Measurements from ENCODE around the gene PIM2. TPM values are rescaled to one million over a fixed set of nuclear protein-coding genes. Genes with fewer than 3 reads are reported as not detected.

PIM2 gene
- total and polyA plus RNA-seq, 9 of the 15 experiments (the other 6 are each of a cell fraction or from before 2014, with no cell fraction given) = 67.6 to 191 (median 108) TPM

GRCh38 chrX:48911412-48912182 lies 7.2 kb downstream of the PIM2 start, which contains the start of gene SLC35A2 (continued):
- TF ChIP-seq MITF (IDR thresholded peaks at IDR 0.05) = no peak
- TF ChIP-seq PRMT5 (CRISPR knock-in tag; IDR thresholded peaks at IDR 0.05) = no peak
- peak; percentile 92; the same call in 1 of the 2 replicates for TF ChIP-seq ZFPM2 (CRISPR knock-in tag; IDR thresholded peaks at IDR 0.05)
- peak; percentile 94 for TF ChIP-seq CREM (IDR thresholded peaks at IDR 0.05; ENCODE audit: low read depth)
- no peak for TF ChIP-seq MCM3 (IDR thresholded peaks at IDR 0.05)
- no peak for TF ChIP-seq SAFB (IDR thresholded peaks at IDR 0.05; ENCODE audit: borderline replicate concordance, low read depth, low read length)
- no peak for TF ChIP-seq ZNF212 (CRISPR knock-in tag; IDR thresholded peaks at IDR 0.05)
- no peak for TF ChIP-seq ZNF239 (CRISPR knock-in tag; IDR thresholded peaks at IDR 0.05)
- TF ChIP-seq ZNF592 (IDR thresholded peaks at IDR 0.05) = no peak
- TF ChIP-seq MGA (IDR thresholded peaks at IDR 0.05) = no peak
- no peak for TF ChIP-seq RFX5 (IDR thresholded peaks at IDR 0.05; ENCODE audit: low read depth, low read length)

Data from K562 (cell line).